Type B pancreatic cell (in vitro differentiated cells): ENCODE results near the gene ALX4. TPM values are rescaled to one million over a fixed set of nuclear protein-coding genes. Genes with fewer than 3 reads are reported as not detected.

Experiments
- DNase-seq: peaks from one replicate; pipeline ENCODE4 v3.0.0; 2021; ENCODE audit warnings: mixed read lengths; ENCODE audit not compliant: unreplicated experiment; ENCODE audit errors: extremely low spot score
- H3K27ac Mint-ChIP-seq: 2 replicates; pipeline ENCODE4 v1.8.0; 2021; ENCODE audit warnings: mild to moderate bottlenecking, mixed read lengths
- H3K27me3 Mint-ChIP-seq: 2 replicates; pipeline ENCODE4 v1.8.0; 2021; ENCODE audit warnings: mixed read lengths
- H3K36me3 Mint-ChIP-seq: 2 replicates; pipeline ENCODE4 v1.8.0; 2021; ENCODE audit warnings: mixed read lengths
- H3K4me1 Mint-ChIP-seq: one replicate; pipeline ENCODE4 v1.8.0; 2021; ENCODE audit warnings: mixed read lengths; ENCODE audit not compliant: unreplicated experiment
- H3K4me3 Mint-ChIP-seq: 2 replicates; pipeline ENCODE4 v1.8.0; 2021; ENCODE audit warnings: mild to moderate bottlenecking, mixed read lengths
- H3K9me3 Mint-ChIP-seq: 2 replicates; pipeline ENCODE4 v1.8.0; 2021; ENCODE audit warnings: mixed read lengths
- CTCF ChIP-seq: fragments of 200-600 bp; sonication (generic); conservative IDR thresholded peaks from 2 replicates; pipeline ENCODE4 v1.5.0; 2021; ENCODE audit warnings: antibody characterized with exemption, mild to moderate bottlenecking
- total RNA-seq: library from RNA; stranded (reverse); gene quantifications from 2 replicates; pipeline ENCODE4 v1.2.1, GENCODE V29; 2021; ENCODE audit warnings: low replicate concordance

Gene ALX4
- total RNA-seq, 1 donor from 2014 or later: 11.6 TPM

- H3K4me3 Mint-ChIP-seq: peak overlapping the region; percentile 78
- peaks cover 33% of the 10 kb centered on the region for H3K4me1 Mint-ChIP-seq
- no peak overlapping the region for H3K27ac Mint-ChIP-seq
- no peak for DNase-seq
- no peak for TF ChIP-seq CTCF
- H3K36me3 Mint-ChIP-seq: no peaks in the 10 kb centered on the region
- peaks cover 100% of the 10 kb centered on the region for H3K27me3 Mint-ChIP-seq
- no peaks in the 10 kb centered on the region for H3K9me3 Mint-ChIP-seq
Measured at GRCh38 chr11:44315947-44316658, 6.2 kb upstream of the ALX4 start.

GRCh38 chr11:44314733-44315132 is 4.8 kb upstream of the ALX4 start:
- TF ChIP-seq CTCF: no peak
- Mint-ChIP-seq H3K9me3 (no peaks in the 10 kb centered on the region), H3K27ac (no peak overlapping the region), H3K4me3 (no peak overlapping the region), H3K36me3 (no peaks in the 10 kb centered on the region), H3K27me3 (peaks cover 100% of the 10 kb centered on the region), H3K4me1 (peaks cover 22% of the 10 kb centered on the region)
- no peak for DNase-seq

GRCh38 chr11:44313761-44314489 is 4.0 kb upstream of the ALX4 start:
- Mint-ChIP-seq H3K36me3 (no peaks in the 10 kb centered on the region), H3K4me3 (no peak overlapping the region), H3K27me3 (peaks cover 98% of the 10 kb centered on the region), H3K4me1 (peaks cover 14% of the 10 kb centered on the region), H3K9me3 (no peaks in the 10 kb centered on the region), H3K27ac (no peak overlapping the region)
- DNase-seq: no peak
- TF ChIP-seq CTCF: no peak

DNA sequence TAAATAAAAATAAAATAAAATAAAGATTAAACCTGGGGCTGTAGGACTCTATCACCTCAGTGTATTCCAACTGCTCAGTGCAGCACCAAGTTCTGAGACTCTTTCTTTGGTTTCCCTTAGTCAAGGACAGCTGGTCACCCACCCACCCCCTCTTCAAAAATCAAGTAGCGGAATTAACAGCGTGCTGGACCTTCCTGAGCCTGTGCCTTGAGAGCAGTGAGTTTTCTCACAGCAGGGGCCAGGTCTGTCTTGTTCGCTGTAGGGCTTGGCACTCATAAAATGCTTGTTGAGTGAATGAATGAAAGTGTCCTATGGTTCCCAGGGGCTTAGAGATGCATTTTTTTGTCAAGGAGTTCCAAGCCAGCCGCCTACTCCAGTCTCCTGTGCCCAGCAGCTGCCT is 2.9 kb upstream of the ALX4 start:
- Mint-ChIP-seq H3K4me1 (peaks cover 11% of the 10 kb centered on the region), H3K27me3 (peaks cover 97% of the 10 kb centered on the region), H3K9me3 (no peaks in the 10 kb centered on the region), H3K36me3 (no peaks in the 10 kb centered on the region), H3K4me3 (no peak overlapping the region), H3K27ac (no peak overlapping the region)
- no peak for DNase-seq
- no peak for TF ChIP-seq CTCF

- no peak overlapping the region for H3K27ac Mint-ChIP-seq
Measured at GRCh38 chr11:44311339-44312261, 1.7 kb upstream of the ALX4 start.

More at GRCh38 chr11:44311339-44312261, 1.7 kb upstream of the ALX4 start:
- Mint-ChIP-seq H3K36me3 (peaks cover 4% of the 10 kb centered on the region), H3K27me3 (peaks cover 97% of the 10 kb centered on the region), H3K9me3 (no peaks in the 10 kb centered on the region), H3K4me1 (peaks cover 19% of the 10 kb centered on the region), H3K4me3 (peak overlapping the region; percentile 85)
- TF ChIP-seq CTCF: no peak
- DNase-seq: no peak
